AG08395 (cell line): Measurements from ENCODE around the gene SPRY2.

Experiments used
- DNase-seq: peaks from one replicate; pipeline ENCODE4 v3.0.0; 2012; ENCODE audit warnings: mixed read lengths, low spot score

SPRY2 gene

DNA sequence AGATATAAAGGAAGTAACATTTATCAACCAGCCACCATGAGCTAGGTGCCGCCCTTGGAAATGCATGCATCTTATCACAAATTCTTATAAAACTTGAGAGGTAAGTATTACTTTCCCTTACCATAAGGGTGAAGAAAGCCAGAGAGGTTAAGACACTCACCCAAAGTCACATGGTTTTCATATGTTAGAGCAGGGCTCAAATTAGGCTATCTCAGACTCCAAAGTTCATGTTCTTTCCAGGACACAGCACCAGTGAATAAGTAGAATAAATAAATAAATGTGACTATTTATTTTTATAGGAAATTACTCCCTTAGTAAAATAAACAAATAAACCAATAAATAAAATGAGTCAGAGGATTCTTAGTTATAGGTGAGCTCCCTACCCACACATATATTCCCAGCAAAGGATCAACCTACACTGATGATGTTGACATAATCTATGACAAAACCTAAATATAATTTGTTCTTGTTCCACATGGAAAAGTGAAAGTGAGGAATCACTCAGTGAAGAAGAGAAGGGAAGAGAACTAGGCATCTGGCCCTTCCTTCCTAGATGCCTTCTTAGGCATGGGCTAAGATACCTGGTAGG lies 27.2 kb downstream of the SPRY2 start:
- no peak for DNase-seq

DNA sequence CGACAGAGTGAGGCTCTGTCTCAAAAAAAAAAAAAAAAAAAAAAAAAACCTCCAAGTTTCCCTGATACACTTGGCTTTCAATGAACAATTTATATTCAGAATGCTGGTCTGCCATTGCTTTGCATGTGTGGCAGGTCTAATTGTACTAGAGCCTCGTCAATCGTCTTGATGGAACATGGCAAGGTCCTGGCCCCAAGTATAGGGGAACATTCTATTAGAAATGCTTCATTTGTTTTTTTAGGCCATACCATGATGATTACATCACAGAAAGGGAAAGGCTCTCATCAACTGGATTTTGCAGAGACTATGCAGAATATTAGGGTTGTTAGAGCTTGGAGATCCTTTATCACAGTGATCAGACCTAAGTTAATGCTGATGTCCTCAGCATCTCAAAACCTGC lies 28.0 kb downstream of the SPRY2 start:
- DNase-seq: no peak

DNA sequence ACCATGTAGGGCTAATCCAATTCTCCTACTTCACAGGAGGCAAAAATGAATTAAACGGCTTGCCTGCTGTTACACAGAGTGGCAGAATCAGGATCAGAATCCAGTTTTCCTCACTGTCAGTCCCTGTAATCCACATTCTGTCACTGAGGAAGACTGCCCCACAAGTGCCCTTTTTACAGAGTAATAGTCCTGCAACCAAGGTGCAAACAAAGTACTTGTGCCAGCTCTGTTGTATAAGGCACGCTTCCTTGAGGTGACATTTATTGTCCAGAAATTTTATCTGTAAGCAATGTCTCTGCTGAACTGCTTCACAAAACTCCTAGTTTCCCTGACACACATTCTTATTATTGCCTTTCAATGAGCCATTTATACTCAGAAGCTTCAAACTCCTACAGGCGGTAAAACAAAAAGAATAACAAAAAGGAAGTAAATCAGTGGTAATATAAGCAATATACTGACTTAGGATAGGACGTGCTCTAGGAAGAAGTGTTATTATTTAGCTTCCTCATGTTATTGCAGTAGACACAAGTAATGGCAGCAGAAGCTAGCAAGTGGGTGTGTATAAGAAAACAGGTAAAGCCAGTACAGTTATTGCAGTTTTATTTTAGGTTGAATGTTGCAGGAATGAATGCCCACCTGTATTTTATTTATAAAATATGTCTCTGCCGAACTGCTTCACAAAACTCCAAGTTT lies 28.8 kb downstream of the SPRY2 start:
- no peak for DNase-seq

DNA sequence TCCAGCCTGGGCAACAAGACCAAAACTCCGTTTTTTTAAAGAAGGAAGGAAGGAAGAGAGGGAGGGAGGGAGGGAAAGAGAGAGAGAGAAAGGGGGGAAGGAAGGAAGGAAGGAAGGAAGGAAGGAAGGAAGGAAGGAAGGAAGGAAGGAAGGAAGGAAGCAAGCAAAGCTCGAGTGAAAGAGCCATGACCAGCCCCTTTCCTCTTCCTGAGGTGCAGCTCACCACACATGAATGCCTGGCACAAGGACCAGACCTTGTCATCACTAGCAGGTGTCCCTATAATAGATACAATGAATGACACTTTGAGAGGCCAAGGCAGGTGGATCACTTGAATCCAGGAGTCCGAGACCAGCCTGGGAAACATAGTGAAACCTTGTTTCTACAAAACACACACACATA lies 31.0 kb downstream of the SPRY2 start:
- no peak for DNase-seq

DNA sequence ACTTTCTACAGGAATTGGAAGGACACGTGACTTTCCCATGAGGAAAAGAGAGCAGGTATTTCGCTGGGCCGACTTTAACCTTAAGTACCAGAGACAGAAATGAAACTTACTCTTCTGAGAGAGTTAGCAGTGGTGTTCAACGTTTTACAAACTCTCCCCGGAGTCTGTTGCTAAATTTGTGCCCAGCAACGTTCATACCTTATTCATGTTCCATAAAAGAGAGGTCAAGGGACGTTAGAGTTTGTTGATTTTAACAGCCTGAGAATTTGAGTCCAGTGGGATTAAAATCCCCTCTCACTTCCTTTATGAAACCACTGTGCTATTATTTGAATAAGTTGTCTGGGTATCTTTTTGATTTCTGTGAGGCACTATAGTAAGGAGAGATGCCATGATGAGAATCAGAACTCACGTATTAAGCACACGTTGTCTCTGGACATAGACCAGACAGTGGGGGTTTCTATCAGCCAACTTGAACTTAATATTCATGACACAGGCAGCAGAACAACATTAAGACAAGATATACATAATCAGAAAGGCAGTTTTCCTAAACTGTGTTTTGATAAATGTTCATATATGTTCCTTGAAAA lies 33.4 kb downstream of the SPRY2 start:
- no peak for DNase-seq

DNA sequence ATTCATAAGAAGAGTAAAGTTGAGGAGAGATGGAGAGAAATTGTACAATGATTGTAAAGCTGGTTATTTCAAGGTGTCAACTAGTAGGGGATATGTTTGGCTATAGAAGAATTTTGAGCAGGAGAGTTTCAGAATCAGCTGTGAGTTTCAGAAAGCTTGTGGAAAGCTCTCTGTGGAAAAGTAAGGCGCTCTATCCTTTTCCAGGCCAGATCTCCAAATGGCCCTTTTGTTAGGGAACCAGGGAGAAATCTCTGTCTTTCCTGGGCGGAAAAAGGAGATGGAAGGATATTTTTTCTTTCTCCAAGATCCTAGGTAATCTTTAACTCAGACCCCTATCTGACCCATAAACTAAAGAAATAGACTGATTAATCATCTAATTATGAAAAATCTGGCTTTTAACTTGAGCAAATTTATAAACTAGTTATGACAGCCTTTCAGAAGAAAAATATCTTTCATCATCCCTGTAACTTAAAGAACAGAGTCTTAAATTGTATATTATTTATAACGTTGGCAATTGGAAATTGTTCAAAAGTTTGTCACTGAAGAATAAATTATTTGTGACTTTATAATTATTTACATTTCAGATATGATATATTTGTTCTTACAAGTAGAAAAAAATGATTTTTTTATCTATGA lies 34.5 kb downstream of the SPRY2 start:
- no peak for DNase-seq

DNA sequence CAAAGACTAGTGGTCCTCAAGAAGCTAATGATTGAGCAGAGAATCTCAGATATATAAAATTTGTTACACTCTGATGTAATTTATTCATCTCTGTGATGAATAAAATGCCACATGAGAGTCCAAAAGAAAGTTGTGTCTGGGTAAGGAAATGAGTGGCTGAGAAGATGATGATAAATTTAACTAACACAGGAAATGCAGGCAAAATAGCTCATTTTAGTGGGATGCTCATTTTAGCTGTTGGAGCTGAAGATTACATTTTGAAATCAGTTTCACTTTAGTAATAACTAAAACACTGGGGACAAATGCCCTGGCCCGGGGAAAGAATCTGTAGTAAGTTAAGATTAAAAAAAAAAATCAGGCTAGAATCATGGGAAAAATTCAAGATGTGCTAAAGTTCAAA lies 35.2 kb downstream of the SPRY2 start:
- DNase-seq: no peak

DNA sequence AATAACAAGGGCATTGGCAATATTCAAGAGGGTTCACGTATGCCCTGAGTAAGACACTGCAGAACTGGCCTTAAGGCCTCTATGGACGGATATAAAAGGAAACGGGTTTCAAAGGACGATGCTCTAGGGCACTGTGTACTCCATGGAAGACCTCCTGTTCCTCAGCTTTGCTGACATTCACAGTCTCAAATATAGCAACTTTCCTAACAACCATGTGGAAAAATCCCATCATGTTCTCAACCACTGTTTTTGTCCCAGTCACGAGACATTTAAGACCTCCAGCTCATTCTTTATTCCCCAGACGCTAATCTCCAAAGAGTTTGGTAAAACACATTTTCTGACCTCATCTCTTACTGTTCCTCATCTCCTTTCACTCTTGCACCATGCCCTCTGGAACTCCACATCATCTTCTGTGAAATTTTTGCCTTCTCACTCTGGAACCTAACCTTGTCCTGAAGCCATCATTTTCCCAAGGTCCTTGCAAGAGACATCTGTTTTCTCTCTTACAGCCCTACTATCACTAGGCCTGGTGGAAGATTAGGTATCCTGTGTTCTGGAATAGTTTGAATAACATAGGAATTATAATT lies 37.6 kb downstream of the SPRY2 start:
- no peak for DNase-seq

DNA sequence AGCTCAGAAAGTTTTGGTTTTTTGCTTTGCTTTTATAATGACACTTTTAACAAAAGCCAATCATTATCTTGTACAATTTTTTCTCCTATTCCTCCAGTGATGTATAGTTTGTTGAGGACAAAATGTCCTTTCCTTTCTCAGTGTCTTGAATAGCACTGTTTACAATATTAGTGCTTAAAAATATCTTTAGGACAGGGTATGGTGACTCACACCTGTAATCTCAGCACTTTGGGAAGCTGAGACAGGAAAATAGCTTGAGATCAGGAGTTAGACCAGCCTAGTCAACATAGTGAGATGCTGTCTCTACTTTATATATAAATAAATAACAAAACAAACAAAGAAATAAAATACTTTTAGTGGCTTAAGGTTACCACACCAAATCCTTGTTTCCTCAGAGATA lies 41.9 kb downstream of the SPRY2 start:
- DNase-seq: no peak

DNA sequence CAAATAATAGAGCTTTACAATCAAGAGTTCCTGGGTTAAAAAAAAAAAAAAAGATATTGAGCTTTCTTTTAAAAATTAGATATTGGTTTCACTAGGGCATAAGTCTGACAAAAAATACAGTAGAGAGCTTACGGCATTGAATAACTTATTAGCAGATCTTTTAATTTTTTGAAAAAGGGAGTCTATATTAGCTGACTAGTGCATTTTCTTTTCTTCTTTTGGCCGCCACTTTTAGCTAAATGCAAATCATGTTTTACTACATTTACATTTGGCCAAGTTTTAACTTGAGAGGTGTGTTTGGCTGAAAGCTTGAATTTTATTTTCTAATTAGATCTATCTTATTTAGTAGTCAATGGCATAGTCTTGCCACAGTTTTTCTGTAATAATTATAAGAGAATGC lies 43.4 kb downstream of the SPRY2 start:
- DNase-seq: no peak

DNA sequence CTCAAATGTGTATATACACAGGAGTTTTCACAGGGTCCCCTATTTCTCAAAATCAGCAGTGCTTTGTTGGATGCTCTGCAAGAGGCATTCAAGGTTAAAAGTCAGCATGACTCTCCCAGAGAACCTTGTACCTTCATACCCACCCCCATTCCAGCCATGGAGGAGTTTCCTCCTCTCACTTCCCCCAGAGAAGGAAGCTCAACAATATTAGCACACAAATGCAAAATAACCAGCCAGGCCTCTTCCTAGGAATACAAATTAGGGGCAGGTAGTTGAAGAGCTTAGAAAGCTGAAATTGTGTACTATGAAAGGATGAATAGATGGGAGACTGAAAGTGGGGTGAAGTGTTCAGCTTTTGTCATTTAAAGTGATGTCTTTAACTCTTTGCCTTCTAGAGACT lies 43.8 kb downstream of the SPRY2 start:
- no peak for DNase-seq

DNA sequence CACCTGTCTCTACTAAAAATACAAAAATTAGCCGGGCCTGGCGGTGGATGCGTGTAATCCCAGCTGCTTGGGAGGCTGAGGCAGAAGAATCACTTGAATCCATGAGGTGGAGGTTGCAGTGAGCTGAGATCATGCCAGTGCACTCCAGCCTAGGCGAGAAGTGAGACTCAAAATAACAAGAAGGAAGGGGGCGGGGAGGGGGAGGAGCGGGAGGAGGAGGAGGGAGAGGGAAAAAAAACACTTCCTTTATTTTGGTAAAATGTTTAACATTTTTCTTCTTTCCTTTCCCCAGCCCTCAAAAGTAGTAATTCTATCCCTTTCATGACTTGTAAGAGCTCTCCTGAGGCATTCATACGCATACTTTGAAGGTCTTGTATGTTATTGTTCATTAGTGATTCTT lies 44.3 kb downstream of the SPRY2 start:
- DNase-seq: no peak

DNA sequence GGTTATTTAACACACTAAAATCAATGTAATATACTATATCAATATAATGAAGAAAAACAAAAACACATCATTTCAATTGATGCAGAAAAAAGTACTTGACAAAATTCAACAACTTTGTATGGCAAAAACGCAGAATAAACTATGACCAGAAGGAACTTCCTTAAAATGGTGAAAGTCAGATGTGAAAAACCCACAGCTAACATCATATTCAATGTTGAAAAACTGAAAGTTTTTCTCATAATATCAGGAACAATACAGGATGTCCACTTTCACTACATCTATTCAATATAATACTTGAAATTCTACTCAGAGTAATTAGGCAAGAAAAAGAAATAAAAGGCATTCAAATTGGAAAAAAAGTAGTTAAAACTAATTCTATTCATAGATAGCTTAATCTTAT lies 50.3 kb downstream of the SPRY2 start:
- DNase-seq: no peak
